HG02885 (cell line): ENCODE data around the gene HMGN3.
"Not testable (repeated sequence)": the region's sequence is repeated elsewhere in the genome, so short reads cannot be mapped to it uniquely, and the experiment has no call there.

ENCODE experiments used
- ATAC-seq: cut with Tn5 transposase; IDR thresholded peaks from one replicate; pipeline ENCODE4 v1.9.1; 2021; ENCODE audit warnings: mild to moderate bottlenecking; ENCODE audit not compliant: unreplicated experiment, poor library complexity

The HMGN3 gene

DNA sequence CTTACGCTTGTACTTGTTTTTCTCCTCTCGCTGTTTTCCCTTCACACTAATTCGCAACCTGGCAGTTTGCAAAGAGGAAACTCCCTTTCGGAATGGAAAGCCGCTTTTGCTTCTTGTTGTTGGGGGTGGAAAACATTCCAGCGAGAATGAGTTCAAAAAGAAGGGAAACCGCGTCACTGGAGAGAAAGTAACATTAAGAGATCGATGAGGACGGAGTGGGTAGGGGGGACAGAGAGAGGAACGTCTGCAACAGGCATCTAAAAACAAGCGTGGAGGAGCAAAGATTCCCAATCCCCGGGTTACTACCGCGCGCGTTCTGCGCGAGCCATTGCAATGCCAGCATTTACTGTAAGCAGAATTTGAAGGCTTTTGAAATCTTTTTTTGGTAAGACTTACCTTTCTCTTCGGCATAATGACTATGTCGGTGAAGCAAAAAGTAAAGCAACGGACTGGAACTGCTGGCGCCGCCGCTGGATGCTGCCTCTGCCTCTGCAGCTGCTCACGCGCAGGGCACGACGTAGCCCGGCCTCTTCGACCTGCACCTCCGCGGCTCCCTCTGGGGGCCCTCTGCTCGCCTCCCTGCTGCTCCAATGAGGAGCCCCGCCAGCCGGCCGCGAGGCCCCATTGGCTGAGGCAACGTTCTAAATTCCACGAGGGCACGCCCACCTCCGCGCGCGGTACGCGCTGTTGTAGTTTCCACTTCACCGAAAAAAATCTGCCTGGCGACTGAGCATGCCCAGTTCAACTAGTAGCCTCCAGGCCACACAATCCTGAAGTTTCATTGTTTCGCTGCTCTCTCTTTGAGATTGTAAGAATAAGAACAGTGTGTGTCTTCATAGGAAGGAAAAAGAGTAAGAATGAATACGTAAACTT lies at the start of gene HMGN3:
Gene HMGN3 (minus strand): TSS at position 533 of the 873 bp plus-strand sequence.
- peak; percentile 91 for ATAC-seq

GRCh38 chr6:79280756-79281155 lies 46.3 kb upstream of the HMGN3 start:
- no peak for ATAC-seq

- ATAC-seq: no peak
Measured at GRCh38 chr6:79277109-79277508, 42.6 kb upstream of the HMGN3 start.

DNA sequence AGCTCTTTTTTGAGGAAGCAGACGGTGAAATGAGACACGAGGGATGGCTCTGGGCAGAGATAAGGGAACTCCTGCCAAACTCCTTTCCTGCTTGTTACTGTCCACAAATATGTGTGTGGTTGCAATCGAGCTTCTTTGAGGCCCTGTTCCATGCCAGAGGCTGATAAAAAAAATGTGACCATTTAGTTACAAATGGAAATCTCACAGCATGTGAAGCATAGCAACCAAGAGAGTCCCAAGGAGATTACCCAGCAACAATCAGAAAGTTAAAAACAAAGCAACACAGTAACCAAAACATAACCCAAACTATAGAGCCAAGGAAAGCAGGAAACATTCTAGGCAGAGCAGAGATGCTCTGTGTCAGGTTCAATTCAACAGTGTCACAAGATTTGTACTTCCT lies 35.4 kb upstream of the HMGN3 start:
- no peak for ATAC-seq

- no peak for ATAC-seq
Measured at GRCh38 chr6:79267128-79267527, 32.6 kb upstream of the HMGN3 start.

DNA sequence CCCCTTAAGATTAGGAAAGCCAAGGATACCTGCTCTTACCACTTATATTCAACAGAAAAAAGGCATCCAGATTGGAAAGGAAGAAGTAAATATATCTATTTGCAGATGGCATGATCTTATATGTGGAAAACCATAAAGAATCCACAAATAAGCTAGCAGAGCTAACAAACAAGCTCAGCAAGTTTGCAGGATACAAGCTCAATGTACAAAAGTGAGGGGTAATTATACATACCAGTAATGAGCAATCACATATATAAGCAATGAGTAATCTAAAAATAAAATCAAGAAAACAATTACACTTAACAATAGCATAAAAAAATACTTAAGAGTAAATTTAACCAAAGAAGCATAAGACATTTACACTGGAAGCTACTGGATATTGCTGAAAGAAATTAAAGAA lies 31.6 kb upstream of the HMGN3 start:
- no peak for ATAC-seq

DNA sequence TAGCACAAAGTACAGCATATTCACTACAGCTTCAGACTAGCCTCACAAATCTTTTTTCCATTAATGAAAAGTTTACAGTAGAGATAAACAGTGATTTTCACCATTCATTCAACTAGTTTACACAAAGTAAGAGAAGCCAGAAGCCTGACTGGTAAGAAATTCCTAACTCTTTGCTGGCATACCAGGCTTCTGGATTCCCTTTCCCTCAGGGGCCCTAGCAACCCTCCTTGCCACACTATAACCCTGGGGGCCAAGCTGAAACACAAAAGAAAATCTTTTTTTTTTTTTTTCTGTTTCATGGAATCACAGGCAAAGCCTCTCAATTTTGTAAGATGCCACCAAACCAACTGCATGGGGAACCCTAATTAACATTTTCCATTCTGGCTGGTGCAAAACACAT lies 28.9 kb upstream of the HMGN3 start:
- ATAC-seq: no peak

DNA sequence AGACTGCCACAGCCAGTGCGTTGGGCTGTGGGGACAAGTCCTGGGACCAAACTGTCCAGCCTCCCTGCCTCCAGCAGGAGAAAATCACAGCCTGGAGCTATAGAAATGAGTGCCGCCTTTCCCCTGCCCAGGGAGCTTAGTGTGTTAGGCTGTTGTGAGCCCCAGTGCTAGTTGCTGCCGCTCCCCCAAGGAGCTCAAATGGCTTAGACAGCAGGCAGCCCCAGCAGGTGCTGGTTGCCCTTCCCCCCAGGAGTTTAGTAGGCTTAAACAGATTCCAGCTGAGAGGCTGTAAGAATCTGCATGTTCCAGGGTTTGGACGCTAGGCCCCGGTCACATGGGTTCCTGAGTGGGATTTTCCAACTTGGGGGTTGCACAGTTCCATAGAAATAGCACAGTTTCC lies 27.2 kb upstream of the HMGN3 start:
- no peak for ATAC-seq

GRCh38 chr6:79260772-79261171 lies 26.3 kb upstream of the HMGN3 start:
- no peak for ATAC-seq

DNA sequence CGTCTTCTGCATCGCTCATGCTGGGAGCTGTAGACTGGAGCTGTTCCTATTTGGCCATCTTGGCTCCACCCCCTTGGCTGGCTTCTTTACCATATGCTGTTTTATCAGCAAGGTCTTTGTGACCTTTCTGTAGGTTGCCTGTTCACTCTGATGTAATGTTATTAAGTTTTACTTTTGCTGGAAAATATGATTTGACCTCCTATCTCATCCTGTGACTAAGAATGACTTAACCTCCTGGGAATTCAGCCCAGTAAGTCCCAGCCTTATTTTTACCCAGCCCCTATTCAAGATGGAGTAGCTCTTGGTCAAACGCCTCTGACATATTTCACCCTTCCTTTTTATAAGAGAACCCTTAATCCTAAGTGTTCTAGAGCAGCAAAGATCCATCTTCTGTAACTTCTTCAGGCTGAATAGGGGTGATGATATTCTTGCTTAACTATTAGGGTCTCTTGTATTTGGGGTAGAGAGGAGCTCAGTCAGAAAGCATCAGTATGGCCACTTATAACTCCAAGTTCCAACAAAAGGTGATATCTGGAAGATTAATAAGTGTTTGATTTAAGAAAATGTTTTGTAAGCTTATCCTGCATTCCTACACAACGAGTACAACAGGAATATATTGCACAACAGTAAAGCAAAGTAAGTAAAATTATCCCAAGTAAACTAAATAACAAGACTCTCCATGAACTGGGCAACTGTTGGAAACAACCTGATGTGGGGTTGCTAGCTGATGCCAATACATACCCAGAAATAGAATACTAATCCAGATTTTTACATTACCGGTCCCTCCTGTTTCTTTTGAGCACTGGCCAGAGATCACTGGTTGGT lies 23.1 kb upstream of the HMGN3 start:
- ATAC-seq: no peak

DNA sequence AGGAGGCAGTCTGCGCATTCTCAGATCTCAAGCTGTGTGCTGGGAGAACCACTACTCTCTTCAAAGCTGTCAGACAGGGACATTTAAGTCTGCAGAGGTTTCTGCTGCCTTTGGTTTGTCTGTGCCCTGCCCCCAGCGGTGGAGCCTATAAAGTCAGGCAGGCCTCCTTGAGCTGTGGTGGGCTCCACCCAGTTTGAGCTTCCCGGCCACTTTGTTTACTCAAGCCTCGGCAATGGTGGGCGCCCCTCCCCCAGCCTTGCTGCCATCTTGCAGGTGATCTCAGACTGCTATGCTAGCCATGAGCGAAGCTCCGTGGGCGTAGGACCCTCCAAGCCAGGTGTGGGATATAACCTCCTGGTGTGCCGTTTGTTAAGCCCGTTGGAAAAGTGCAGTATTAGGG lies 22.3 kb upstream of the HMGN3 start:
- ATAC-seq: not testable (repeated sequence)

GRCh38 chr6:79255086-79255485 lies 20.6 kb upstream of the HMGN3 start:
- ATAC-seq: not testable (repeated sequence)

- ATAC-seq: no peak
Measured at GRCh38 chr6:79250559-79250958, 16.1 kb upstream of the HMGN3 start.

GRCh38 chr6:79250107-79250514 lies 15.6 kb upstream of the HMGN3 start:
- ATAC-seq: peak; percentile 80

DNA sequence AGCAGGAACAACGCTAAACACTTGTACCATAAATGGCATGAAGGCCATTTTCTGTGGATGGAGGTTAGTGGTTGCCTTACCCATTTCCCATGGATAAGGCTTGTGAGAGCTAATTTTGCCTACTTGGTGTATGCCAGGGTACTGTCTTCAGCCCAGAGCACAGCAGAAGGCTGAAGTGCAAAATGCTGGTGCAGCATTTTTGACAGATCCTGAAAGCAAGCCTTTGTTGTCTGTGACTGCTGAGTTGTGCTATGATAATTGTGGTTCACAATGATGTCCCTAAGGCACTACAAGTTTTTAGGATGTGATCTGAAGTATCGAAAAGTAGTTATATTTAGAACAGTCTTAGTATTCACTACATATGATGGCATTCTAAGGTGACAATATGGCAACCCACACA lies 14.7 kb upstream of the HMGN3 start:
- ATAC-seq: no peak

DNA sequence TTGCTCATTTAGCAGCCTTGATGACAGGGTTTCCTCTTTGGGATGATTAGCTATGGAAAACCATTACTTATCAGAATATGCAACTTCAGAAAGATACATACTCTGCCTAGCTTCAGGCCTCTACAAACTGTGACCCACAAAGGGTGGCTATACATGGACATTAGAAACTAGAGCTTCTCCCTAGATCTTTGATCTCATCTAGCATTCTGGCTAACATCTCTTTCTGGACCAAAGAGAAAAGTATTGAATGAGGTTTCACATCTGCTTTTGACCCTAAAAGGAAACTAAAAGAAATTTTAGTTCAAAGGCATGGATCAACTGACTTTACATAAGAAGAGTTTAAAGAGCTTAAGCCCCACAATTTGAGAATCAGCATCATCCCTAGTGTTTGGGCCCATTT lies 12.4 kb upstream of the HMGN3 start:
- ATAC-seq: peak; percentile 77

GRCh38 chr6:79241228-79241627 lies 6.7 kb upstream of the HMGN3 start:
- no peak for ATAC-seq

DNA sequence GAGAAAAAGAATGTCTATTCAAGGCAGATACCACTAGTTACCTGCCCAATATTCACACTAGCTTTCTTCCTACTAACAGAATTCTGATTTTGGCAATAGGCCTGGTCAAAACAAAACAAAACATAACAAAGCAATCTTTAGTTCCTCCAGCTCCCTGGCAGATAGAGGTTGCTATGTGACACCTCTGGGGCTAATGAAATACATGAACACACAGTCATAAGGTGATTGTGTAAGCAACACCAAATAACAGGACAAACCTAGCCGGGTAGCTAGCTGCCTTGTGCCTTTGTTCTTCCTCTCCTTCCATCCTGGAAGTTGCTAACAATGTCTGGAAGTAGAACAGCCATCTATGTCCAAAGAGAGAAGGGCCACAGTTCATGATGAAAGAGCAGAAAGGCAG lies 6.0 kb upstream of the HMGN3 start:
- peak; percentile 44 for ATAC-seq

DNA sequence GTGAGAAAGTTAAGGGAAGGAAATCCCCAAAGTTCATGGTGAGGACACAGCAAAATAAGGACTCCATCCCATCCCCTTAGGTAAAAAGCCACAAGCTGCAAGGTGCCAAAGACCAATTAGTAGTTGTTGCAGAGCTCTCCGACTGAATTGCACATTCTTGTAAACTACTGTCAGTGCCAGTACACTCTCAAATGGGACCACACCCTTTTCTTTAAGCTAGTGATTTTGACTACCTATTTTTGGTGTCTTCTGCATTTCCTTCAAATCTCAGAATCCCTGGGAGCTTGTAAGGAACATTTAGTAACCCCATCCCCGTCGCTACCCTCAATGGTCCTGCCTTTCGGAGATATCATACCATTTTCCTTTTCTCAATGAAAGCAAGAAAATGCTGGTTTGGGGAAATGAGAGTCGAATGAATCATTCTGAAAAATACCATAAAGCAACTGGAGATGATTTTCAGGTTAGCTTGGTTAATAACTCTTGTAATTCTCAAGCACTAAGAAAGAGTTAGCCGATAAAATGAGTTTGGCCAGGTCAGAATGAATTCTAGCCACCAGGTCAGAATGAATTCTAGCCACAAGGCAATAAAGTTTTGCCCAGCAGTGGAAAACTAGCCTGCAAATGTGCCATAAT lies 5.2 kb upstream of the HMGN3 start:
- peak; percentile 71 for ATAC-seq

- ATAC-seq: no peak
Measured at GRCh38 chr6:79238919-79239318, 4.4 kb upstream of the HMGN3 start.

DNA sequence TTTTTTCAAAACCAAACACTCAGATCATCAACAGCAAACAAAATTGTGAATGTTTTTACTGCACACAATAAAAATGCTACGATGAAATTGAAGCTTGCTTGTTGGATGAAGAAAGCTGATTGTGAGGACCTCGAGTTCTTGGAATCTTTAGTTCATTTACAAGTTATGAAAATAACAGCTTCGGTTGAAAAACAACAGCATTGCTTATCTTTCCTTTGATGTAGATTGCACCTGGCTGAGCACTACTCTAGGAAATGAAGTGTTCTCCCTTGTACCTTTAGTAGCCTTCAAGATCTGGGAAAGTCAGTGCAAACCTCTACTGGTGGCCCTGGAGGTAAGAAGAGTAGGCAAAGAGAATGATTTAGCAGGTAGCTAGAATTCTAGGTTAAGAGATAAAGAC lies 2.2 kb upstream of the HMGN3 start:
- ATAC-seq: no peak
